Measurements from ENCODE around the gene ZFP2.
"Not testable (repeated sequence)": the region's sequence is repeated elsewhere in the genome, so short reads cannot be mapped to it uniquely, and the experiment has no call there.

Gene ZFP2

GRCh38 chr5:178895615-178896571 lies at the start of gene ZFP2:
Gene ZFP2 (plus strand): TSS chr5:178895913. CDS start chr5:178931314, 35,401 bp downstream.
- DNase-seq, result no peak

DNA sequence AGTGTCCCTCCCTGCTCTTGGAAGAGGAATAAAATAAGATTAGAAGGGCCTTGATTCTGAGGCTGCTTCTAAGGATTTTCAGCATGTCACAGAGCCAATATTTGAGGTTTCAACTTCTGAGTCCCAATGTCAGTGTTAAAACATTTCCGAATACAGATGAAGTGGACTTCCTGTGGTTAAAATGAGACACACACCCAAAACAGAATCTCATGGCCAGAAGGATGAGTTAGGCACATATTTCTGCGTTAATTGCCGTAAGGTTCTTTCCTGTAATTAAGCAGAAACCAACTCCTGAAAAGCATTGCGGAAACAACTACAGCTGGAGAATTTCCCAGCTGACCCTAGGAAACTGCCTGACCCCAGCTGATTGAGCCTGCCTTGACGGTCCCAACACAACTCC lies 46.4 kb upstream of the ZFP2 start:
- DNase-seq, result no peak

- DNase-seq, result no peak
Observed at GRCh38 chr5:178851951-178852350, 43.8 kb upstream of the ZFP2 start.

- no peak for DNase-seq
Observed at GRCh38 chr5:178854284-178854683, 41.4 kb upstream of the ZFP2 start.

DNA sequence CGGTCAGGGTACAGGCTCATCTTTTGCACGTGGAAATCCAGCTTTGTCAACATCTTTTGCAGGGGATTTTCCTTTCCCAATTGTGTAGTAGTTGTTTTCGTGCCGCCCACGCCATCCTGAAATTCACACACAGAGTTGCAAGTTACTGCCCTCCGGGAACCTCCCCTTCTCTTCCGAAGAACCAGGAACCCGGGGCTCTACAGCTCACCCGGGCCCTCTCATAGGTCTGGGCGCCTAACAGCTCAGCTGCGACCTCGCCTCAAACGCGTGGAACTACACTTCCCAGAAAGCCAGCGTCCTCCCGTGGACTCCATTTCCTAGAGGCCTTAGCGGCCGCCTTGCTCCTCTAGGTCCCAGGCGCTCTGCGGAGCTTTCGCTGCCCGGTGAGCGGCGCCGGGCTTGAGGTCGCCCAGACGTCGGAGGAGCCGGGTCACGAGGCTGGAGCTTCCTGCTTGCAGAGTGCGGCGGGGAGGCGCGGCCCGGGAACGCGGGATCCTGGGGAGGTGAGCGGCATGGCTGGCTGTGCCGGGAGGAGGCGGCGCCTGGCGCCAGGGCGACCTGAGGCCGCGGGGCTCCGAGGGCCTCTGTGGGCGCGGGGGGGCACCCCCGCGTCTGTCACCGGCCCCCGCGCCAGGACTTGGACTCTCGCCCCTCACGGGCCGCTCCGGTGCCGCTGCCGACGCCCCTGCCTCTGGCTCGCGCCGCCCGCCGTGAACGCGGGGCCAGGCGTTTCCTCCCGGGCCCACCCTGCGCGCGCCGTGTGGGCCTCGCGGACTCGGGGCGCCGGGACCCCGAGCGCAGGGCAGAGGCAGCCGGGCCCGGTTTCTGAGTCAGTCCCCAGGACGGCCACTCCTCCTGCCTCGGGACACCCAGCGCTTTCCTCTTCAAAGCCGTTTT lies 35.8 kb upstream of the ZFP2 start, which contains the start of gene ZNF354B:
TSS of gene ZNF354B (plus strand) at position 329 of the 897 bp plus-strand sequence. CDS start 1,095 bp downstream, outside the sequence.
- DNase-seq, result peak; percentile 70

DNA sequence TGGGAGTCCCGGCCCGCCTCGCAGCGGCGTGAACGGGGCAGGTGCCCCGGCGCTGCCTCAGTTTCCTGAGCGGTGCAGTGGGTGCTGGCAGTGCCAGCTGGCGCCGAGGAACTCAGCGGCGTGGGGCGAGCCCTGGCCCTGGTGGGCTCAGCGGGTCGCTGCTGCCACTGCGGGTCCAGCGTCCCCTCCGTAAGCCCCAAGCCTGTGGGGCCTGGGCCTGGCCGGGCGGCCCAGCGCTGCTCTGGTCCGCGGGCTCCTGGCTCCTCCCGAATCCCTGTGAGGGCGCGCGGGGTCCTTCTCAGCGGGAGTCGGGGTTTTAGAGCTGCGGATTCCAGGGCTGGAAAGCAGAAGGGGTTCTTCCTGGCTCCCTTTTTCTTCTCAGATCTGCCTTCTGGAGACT lies 35.1 kb upstream of the ZFP2 start:
- DNase-seq, result not testable (repeated sequence)

DNA sequence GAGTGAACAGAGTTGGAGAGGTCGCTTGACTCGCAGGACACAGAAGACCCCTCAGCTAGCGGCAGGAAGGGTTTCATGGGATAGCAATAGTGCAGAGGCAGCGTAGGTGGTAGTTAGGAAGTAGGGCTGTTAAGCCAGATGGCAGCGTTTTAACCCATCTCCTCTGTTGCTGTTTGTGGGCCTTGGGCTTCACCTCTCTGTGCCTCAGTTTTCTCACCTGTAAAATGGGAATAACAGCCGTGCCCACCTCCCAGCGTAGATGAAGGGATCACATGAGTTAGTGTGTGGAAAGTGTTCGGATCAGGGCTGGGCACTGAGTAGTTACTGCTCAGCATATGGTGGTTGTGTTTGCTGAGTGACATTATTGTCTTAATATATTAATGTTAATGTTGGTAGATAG lies 34.1 kb upstream of the ZFP2 start:
- no peak for DNase-seq

DNA sequence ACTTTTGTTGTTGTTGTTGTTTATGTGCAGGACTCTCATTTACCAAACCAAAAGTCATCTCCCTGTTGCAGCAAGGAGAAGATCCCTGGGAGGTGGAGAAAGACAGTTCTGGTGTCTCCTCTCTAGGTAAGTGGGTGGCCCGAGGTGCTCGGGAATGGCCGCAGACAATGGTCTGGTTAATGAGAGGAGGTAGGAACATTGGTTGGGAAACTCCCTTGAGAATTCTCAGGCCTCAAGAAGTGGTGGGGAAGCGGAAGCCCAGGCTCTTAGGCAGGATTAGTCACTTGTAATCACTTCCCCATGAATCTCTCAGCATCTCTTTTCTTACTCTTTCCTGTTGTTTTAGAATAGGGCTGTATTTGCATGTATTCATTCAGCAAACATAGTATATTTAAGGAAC lies 28.8 kb upstream of the ZFP2 start:
- DNase-seq, result no peak

- no peak for DNase-seq
Observed at GRCh38 chr5:178869577-178869976, 26.1 kb upstream of the ZFP2 start.

GRCh38 chr5:178870411-178870810 lies 25.3 kb upstream of the ZFP2 start:
- no peak for DNase-seq

GRCh38 chr5:178872302-178872701 lies 23.4 kb upstream of the ZFP2 start:
- no peak for DNase-seq

DNA sequence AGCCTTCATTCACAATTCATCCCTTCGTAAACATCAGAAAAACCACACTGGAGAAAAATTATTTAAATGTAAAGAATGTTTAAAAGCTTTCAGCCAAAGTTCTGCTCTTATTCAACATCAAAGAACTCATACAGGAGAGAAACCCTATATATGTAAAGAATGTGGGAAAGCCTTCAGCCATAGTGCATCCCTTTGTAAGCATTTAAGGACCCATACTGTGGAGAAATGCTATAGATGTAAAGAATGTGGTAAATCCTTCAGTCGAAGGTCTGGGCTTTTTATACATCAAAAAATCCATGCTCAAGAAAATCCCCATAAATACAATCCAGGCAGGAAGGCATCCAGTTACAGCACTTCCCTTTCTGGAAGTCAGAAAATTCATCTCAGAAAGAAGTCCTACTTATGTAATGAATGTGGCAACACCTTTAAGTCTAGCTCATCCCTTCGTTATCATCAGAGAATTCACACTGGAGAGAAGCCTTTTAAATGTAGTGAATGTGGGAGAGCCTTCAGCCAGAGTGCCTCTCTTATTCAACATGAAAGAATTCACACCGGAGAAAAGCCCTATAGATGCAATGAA lies 12.5 kb upstream of the ZFP2 start:
- DNase-seq, result not testable (repeated sequence)

DNA sequence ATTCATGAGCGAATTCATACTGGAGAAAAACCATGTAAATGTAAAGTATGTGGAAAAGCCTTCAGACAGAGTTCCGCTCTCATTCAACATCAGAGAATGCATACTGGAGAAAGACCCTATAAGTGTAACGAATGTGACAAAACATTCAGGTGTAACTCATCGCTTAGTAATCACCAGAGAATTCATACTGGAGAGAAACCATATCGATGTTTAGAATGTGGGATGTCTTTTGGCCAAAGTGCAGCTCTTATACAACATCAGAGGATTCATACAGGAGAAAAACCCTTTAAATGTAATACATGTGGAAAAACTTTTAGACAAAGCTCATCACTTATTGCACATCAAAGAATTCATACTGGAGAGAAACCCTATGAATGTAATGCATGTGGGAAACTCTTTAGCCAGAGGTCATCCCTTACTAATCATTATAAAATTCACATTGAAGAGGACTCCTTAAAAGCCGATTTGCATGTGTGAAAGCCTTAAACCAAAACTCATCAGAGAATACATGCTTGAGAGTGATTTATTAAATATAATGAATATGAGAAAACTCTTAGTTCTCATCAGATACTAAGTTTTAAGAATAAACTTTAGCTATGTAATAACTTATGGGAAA lies 11.8 kb upstream of the ZFP2 start:
- no peak for DNase-seq

DNA sequence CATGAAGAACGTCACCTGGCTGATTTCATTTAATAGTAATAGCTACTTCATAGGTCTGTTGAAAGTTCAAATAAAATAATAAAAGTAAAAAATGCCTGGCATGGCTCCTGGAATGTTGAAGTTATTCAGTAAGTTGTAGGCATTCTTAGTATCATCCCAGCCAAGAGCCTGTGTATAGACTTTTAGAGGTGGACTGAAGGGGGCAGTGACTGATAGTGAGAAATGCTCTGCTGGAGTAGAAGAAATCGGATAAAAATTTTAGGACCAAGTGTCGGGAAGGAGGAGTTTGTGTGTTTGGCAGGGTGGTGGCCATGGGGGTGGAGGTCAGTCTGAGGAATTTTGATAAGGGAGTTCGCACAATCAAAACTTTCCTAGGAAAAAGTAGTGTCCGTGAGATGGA lies 3.6 kb downstream of the ZFP2 start:
- no peak for DNase-seq

DNA sequence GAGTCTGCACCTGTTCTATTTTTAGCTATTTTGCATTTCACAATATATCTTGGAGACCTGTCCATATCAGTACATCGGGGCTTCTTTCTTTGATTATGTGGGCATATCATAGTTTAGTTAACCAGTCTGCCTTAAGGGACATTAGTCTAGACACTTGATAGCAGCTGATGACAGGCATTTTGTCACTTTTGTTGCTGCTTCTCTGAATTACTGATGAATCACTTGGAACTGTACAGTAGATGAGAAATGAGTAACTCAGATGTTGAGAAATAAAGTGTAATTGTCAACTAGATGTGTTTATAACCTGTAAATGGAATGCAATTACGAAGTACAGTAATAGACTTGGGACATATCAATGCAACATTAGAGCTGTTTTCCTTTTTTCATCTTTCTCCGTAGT lies 7.1 kb downstream of the ZFP2 start:
- DNase-seq, result no peak

- DNase-seq, result no peak
Observed at GRCh38 chr5:178931846-178932760, 36.4 kb downstream of the ZFP2 start.

- peak; percentile 67 for DNase-seq
Observed at GRCh38 chr5:178940569-178941360, 45.1 kb downstream of the ZFP2 start, which contains the start of gene ZNF454. Gene ZNF454 (plus strand): TSS chr5:178941198. CDS start chr5:178942792, 1,594 bp downstream.

- no peak for DNase-seq
Observed at GRCh38 chr5:178941361-178941760, 45.6 kb downstream of the ZFP2 start.

GRCh38 chr5:178965465-178966055 lies 69.8 kb downstream of the ZFP2 start:
- DNase-seq, result no peak

DNA sequence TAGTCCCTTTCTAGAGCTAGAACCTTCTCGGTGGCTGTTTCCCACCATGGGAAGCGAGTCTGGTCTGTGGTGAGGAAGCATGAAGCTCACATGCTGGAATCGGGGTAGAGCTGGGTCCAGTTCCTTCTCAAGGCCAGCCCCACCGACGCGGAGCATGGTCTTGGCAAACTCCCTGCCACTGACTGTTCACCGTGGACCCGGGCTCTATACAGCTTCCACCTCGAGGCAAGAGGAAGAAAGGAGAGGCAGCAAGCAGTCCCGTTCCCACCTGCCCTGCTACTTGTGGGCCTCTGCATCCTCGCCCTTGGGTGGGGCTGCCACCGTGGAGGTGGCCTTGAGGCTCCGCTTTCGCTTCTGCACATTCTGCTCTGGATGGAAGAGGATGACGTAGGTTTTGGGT lies 85.7 kb downstream of the ZFP2 start:
- no peak for DNase-seq
